GM10248 (cell line): ENCODE measurements around the gene CHST8.

Experiments
- CTCF ChIA-PET: fragments of 300-600 bp; sonication (Branson Sonifier 250); formaldehyde crosslinking; extraction: SDS; loops from one replicate; lab custom pipeline; 2021; ENCODE audit warnings: antibody characterized with exemption; lab: Yijun Ruan, JAX
- POLR2A ChIA-PET: fragments of 350-650 bp; sonication (Branson Sonifier 250); formaldehyde crosslinking; extraction: SDS; loops from one replicate; lab custom pipeline; 2020; ENCODE audit warnings: antibody characterized with exemption; lab: Yijun Ruan, JAX
- DNase-seq: peaks from one replicate; pipeline ENCODE4 v3.0.0; 2012; ENCODE audit errors: extremely low spot score
- CTCF ChIP-seq: IDR thresholded peaks from 2 replicates; pipeline ENCODE4 v1.5.1; 2012; ENCODE audit warnings: mild to moderate bottlenecking, low read depth; ENCODE audit errors: extremely low read depth, missing control alignments, control extremely low read depth

The CHST8 gene

GRCh38 chr19:33628921-33629825 lies 7.4 kb downstream of the CHST8 start:
- CTCF ChIA-PET = interaction anchor here (0.8 to 1.0 kb wide), 2 partner anchors 17 to 198 kb away, joined by 3 read pairs; no protein-coding TSS in a partner anchor
- no peak for DNase-seq
- POLR2A ChIA-PET = no interaction called here
- no peak for TF ChIP-seq CTCF

GRCh38 chr19:33629826-33630375 lies 8.1 kb downstream of the CHST8 start:
- CTCF ChIA-PET = interaction anchor here (1.0 kb wide), 1 partner anchor 18 kb away, joined by 3 read pairs; no protein-coding TSS in a partner anchor
- DNase-seq = no peak
- POLR2A ChIA-PET = no interaction called here
- no peak for TF ChIP-seq CTCF

GRCh38 chr19:33630880-33631608 lies 9.3 kb downstream of the CHST8 start:
- no peak for DNase-seq
- CTCF ChIA-PET = no interaction called here
- POLR2A ChIA-PET = no interaction called here
- TF ChIP-seq CTCF = no peak

GRCh38 chr19:33631609-33631973 lies 9.8 kb downstream of the CHST8 start:
- ChIA-PET POLR2A (no interaction called here), CTCF (no interaction called here)
- no peak for TF ChIP-seq CTCF
- no peak for DNase-seq

GRCh38 chr19:33634361-33635091 lies 12.8 kb downstream of the CHST8 start:
- no peak for DNase-seq
- POLR2A ChIA-PET = no interaction called here
- CTCF ChIA-PET = no interaction called here
- TF ChIP-seq CTCF = no peak
